DMS153 (cell line): ENCODE results near the gene SUV39H2.
"Not testable (repeated sequence)": the region's sequence is repeated elsewhere in the genome, so short reads cannot be mapped to it uniquely, and the experiment has no call there.

Experiments
- DNase-seq: peaks from one replicate; lab custom pipeline; 2025; lab: John Stamatoyannopoulos, UW

SUV39H2 gene

DNA sequence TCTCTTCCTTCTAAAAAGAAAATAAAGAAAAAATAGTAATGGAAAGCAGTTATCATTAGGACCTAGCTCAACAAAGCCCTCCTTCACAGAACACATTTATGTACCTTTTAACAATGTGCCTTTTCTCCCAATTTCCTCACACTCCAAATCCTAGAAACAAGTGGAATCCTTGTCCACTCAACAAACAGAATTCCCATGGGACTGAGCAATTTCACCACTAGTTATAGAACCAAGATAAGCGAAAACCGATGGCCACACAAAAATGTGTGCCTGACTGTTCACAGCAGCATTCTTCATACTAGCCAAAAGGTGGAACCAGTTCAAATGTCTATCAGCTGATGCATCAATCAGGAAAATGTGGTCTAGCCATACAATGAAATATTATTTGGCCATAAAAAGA lies 57.9 kb downstream of the SUV39H2 start:
- DNase-seq = no peak

DNA sequence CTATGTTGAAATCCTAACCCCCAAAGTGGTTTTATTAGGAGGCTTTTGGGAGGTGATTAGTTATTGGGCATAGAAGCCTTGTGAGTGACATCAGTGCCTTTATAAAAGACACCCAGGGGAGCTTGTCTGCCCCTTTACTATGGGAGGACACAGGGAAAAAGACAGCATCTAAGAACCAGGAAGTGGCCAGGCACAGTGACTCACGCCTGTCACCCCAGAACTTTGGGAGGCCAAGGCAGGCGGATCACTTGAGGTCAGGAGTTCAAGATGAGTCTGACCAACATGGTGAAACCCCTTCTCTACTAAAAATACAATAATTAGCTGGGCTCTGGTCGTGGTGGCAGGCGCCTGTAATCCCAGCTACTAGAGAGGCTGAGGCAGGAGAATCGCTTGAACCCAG lies 60.3 kb downstream of the SUV39H2 start:
- not testable (repeated sequence) for DNase-seq

DNA sequence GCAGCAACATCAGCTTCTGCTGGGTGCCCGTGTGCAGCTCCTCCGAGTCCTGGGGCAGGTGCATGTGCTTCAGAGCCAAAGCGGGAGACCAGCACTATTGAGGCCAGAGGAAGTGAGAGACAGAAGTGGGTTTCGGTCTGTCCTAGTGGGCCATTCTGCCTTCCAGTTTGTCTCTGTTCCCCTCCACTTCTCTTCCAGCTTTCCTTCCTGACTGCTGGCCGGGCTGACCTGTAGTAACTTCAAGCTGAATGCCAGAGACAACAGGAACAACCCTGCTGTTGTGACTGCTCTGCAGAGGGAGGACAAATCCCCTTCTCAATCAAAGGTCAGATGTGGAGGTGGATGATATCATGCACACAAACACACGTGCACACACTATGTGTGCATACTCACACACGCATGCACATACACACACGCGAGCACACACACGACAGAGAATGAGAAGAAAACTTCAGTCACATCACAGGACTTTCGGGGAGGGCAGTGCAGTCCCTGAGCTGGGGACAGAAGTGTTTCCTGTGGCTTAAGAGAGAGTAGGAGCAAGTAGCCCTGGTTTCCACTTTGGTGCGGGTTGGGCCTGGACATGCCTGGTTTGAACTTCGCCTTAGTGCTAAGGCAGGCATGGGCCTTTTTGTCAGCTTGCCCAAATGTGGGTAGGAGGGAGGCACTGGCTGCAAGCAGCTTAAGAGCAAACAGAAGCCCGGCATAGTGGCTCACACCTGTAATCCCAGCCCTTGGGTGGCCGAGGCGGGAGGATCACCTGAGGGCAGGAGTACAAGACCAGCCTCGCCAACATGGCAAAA lies 63.7 kb downstream of the SUV39H2 start:
- not testable (repeated sequence) for DNase-seq

DNA sequence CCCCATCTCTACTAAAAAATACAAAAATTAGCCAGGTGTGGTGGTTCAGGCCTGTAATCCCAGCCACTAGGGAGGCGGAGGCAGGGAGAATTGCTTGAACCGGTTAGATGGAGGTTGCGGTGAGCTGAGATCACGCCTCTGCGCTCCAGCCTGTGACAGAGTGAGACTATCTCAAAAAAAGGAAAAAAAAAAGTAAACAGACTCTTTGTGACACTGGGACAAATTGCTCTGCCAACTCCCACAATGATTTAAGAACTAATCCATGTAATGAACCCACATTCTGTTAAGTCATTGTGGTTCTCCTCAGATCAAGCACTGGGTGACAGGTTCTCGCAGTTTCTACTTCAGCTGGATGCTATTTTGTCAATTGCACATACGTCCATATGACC lies 64.3 kb downstream of the SUV39H2 start:
- not testable (repeated sequence) for DNase-seq

DNA sequence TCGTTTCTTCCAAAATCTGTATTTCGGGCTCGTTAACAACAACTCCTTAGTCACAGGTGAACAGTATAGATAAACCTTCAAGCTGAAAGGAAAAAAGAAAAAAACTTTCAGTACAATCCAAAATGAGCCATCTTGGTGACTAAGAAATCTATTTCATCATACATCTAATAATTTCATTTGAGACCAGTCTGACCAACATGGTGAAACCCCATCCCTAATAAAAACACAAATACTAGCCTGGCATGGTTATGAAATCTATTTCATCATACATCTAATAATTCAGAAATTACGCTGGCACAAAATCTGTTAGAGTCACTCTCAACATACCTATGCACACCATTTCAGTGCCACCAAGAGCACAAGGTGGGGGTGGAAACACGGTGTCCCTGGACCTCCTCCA lies 66.4 kb downstream of the SUV39H2 start:
- DNase-seq = no peak

GRCh38 chr10:14947268-14947667 lies 68.6 kb downstream of the SUV39H2 start:
- DNase-seq = no peak

GRCh38 chr10:14949291-14949690 lies 70.6 kb downstream of the SUV39H2 start:
- no peak for DNase-seq

GRCh38 chr10:14952851-14953423 lies 74.3 kb downstream of the SUV39H2 start:
- DNase-seq = no peak

DNA sequence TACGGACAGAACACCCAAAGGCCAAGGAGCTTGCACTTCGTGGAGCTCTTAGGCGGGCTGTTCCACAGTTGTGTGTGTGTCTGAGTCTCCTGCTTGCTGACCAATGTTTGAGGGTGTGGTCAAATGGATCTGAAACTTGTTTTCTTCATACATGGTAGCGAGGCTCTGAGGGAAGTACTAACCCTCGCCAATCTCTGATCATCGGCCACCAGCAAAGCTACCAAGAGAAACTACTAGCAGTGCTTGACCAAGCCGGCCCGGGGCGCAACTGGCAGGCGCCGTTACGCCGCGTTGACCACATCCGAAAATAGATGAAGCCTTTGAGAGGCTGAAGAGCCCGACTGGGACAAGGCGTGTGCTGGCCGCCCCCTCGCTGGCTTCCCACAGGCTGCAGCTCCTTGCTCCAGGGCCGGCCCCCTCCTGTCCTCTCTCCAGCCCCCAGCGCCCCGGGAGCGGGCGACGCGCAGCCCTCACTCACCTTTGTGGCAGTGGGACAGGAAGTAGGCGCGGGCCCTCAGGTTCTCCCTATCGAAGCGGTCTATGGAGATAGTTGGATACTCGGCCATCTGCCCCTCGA lies 74.8 kb downstream of the SUV39H2 start:
- DNase-seq = no peak
